Activated naive CD4-positive, alpha-beta T cell treated with anti-CD3 and anti-CD28 coated beads, Interleukin-2, amount 50 U/mL, for 24 hours (primary cell): ENCODE data around the gene NTSR1.
A peak's percentile ranks its signal among the peaks of the same experiment; 100 is the strongest.

ENCODE experiments used
- H3K27ac Mint-ChIP-seq: one replicate; pipeline ENCODE4 v1.8.0; 2021; ENCODE audit warnings: mild to moderate bottlenecking, mixed read lengths
- H3K27me3 Mint-ChIP-seq: one replicate; pipeline ENCODE4 v1.8.0; 2021; ENCODE audit warnings: mixed read lengths
- H3K36me3 Mint-ChIP-seq: one replicate; pipeline ENCODE4 v1.8.0; 2021; ENCODE audit warnings: mixed read lengths
- H3K4me1 Mint-ChIP-seq: one replicate; pipeline ENCODE4 v1.8.0; 2021; ENCODE audit warnings: mixed read lengths
- H3K4me3 Mint-ChIP-seq: one replicate; pipeline ENCODE4 v1.8.0; 2021; ENCODE audit warnings: mild to moderate bottlenecking, mixed read lengths
- H3K9me3 Mint-ChIP-seq: one replicate; pipeline ENCODE4 v1.8.0; 2021; ENCODE audit warnings: mixed read lengths

NTSR1 gene

DNA sequence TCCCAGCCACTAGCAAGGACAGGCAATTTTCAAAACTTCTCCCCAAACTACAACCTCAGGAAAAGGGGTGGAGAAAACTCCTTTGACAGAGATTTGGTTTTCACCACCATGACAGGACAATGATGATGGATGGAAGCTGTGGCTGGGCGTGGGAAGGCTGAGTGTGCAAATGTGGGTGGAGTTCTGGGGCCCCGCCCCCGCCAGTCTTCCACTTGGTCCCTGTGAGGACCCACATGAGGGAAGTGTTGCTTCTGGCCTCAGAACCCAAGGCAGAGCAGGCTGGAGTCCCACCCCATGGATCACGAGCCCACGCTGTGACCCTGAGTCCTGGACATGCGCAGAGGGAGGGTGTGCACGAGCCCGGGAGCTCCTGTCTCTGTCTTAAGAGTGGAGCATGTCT lies 66.1 kb downstream of the NTSR1 start:
- Mint-ChIP-seq H3K36me3 (no peaks in the 10 kb centered on the region), H3K9me3 (no peaks in the 10 kb centered on the region), H3K4me1 (peaks cover 63% of the 10 kb centered on the region), H3K27me3 (no peaks in the 10 kb centered on the region), H3K4me3 (no peak overlapping the region), H3K27ac (no peak overlapping the region)

GRCh38 chr20:62775206-62775605 lies 66.6 kb downstream of the NTSR1 start:
- H3K9me3 Mint-ChIP-seq = no peaks in the 10 kb centered on the region
- peak overlapping the region; percentile 46 for H3K27ac Mint-ChIP-seq
- peaks cover 63% of the 10 kb centered on the region for H3K4me1 Mint-ChIP-seq
- no peaks in the 10 kb centered on the region for H3K27me3 Mint-ChIP-seq
- no peak overlapping the region for H3K4me3 Mint-ChIP-seq
- H3K36me3 Mint-ChIP-seq = no peaks in the 10 kb centered on the region

- H3K27me3 Mint-ChIP-seq = no peaks in the 10 kb centered on the region
- H3K36me3 Mint-ChIP-seq = no peaks in the 10 kb centered on the region
- no peaks in the 10 kb centered on the region for H3K9me3 Mint-ChIP-seq
- H3K4me1 Mint-ChIP-seq = peaks cover 63% of the 10 kb centered on the region
- peak overlapping the region; percentile 96 for H3K27ac Mint-ChIP-seq
- peak overlapping the region; percentile 23 for H3K4me3 Mint-ChIP-seq
Measured at GRCh38 chr20:62776035-62776691, 67.5 kb downstream of the NTSR1 start.

- Mint-ChIP-seq H3K4me3 (peak overlapping the region; percentile 74), H3K4me1 (peaks cover 59% of the 10 kb centered on the region), H3K27me3 (no peaks in the 10 kb centered on the region), H3K36me3 (no peaks in the 10 kb centered on the region), H3K27ac (peak overlapping the region; percentile 96), H3K9me3 (no peaks in the 10 kb centered on the region)
Measured at GRCh38 chr20:62776692-62777527, 68.3 kb downstream of the NTSR1 start.

- Mint-ChIP-seq H3K4me1 (peaks cover 56% of the 10 kb centered on the region), H3K4me3 (peak overlapping the region; percentile 74), H3K27me3 (no peaks in the 10 kb centered on the region)
Measured at GRCh38 chr20:62777528-62777830, 68.8 kb downstream of the NTSR1 start.

GRCh38 chr20:62778058-62778457 lies 69.4 kb downstream of the NTSR1 start:
- no peak overlapping the region for H3K4me3 Mint-ChIP-seq
- H3K27ac Mint-ChIP-seq = peak overlapping the region; percentile 77
- no peaks in the 10 kb centered on the region for H3K36me3 Mint-ChIP-seq
- H3K4me1 Mint-ChIP-seq = peaks cover 55% of the 10 kb centered on the region
- H3K9me3 Mint-ChIP-seq = no peaks in the 10 kb centered on the region
- no peaks in the 10 kb centered on the region for H3K27me3 Mint-ChIP-seq

More at GRCh38 chr20:62777528-62777830, 68.8 kb downstream of the NTSR1 start:
- Mint-ChIP-seq H3K27ac (peak overlapping the region; percentile 96), H3K9me3 (no peaks in the 10 kb centered on the region), H3K36me3 (no peaks in the 10 kb centered on the region)

DNA sequence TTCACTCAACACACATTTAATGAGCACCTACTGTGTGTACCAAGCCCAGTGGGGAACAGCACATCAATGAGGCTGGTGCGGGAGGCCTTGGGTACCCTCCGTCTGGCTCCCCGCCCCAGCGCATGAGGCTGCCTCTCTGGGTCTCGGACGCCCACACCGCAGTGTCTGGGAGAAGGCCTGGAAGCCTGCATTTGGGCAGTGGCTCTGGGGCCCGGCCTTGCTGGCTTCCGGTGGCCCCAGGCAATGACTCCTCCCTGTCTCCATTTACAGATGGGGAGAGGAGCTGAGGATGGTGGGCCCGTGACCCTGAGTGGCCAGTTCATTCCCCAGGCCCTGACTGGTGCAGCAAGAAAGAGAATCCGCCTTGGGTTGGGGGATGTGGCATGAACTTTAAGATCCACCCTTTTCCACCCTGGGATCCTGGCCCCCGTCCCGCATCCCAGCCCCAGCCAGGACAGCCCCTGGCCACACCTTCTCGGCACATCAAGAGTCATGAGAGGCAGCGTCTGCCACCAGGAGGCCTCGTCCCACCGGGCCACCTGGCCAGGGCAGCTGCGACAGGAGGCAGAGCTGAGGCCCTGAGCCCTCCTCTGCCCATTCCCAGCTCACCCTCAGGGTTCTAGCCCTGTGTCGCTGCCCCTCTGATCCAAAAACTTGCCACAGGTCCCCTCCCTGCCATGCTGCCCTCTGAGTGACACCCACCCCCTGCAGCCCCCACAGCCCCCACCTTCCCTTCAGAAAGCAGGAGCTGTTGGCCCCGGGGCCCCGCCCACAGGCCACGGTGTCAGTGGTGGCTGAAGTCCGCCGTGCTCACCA lies 70.2 kb downstream of the NTSR1 start:
- H3K27ac Mint-ChIP-seq = peak overlapping the region; percentile 77
- H3K27me3 Mint-ChIP-seq = no peaks in the 10 kb centered on the region
- H3K9me3 Mint-ChIP-seq = no peaks in the 10 kb centered on the region
- no peak overlapping the region for H3K4me3 Mint-ChIP-seq
- H3K36me3 Mint-ChIP-seq = no peaks in the 10 kb centered on the region
- peaks cover 48% of the 10 kb centered on the region for H3K4me1 Mint-ChIP-seq

- Mint-ChIP-seq H3K36me3 (no peaks in the 10 kb centered on the region), H3K4me1 (peaks cover 44% of the 10 kb centered on the region), H3K9me3 (no peaks in the 10 kb centered on the region), H3K27ac (no peak overlapping the region), H3K4me3 (no peak overlapping the region), H3K27me3 (no peaks in the 10 kb centered on the region)
Measured at GRCh38 chr20:62779417-62779685, 70.7 kb downstream of the NTSR1 start.

DNA sequence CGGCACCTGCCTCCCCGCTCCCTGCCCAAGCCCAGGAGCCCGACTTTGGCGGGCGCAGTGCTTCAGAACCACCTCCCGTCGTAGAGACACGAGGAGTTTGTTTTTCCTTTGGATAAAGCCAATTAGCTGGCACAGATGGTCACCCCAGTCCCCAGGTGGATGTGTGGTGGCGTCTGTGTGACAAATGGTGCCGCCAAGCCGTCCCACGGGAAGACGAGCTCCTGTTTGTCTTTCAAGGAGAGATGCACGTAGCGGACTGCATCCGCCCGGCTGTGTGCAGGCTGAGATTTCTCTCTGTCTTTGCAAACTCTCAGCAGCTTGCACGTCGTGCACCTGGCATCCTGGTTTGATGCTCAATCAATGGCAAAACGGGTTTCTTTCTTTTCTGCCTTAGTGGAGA lies 71.6 kb downstream of the NTSR1 start:
- H3K27ac Mint-ChIP-seq = no peak overlapping the region
- H3K4me1 Mint-ChIP-seq = peaks cover 35% of the 10 kb centered on the region
- H3K27me3 Mint-ChIP-seq = no peaks in the 10 kb centered on the region
- no peak overlapping the region for H3K4me3 Mint-ChIP-seq
- H3K9me3 Mint-ChIP-seq = no peaks in the 10 kb centered on the region
- H3K36me3 Mint-ChIP-seq = no peaks in the 10 kb centered on the region

GRCh38 chr20:62780696-62781095 lies 72.1 kb downstream of the NTSR1 start:
- Mint-ChIP-seq H3K36me3 (no peaks in the 10 kb centered on the region), H3K27me3 (no peaks in the 10 kb centered on the region), H3K9me3 (no peaks in the 10 kb centered on the region), H3K27ac (no peak overlapping the region), H3K4me1 (peaks cover 30% of the 10 kb centered on the region), H3K4me3 (no peak overlapping the region)

GRCh38 chr20:62782149-62782892 lies 73.7 kb downstream of the NTSR1 start:
- H3K9me3 Mint-ChIP-seq = no peaks in the 10 kb centered on the region
- H3K4me3 Mint-ChIP-seq = no peak overlapping the region
- no peak overlapping the region for H3K27ac Mint-ChIP-seq
- H3K36me3 Mint-ChIP-seq = no peaks in the 10 kb centered on the region
- H3K27me3 Mint-ChIP-seq = no peaks in the 10 kb centered on the region
- H3K4me1 Mint-ChIP-seq = peaks cover 14% of the 10 kb centered on the region

- Mint-ChIP-seq H3K4me3 (no peak overlapping the region), H3K4me1 (peaks cover 13% of the 10 kb centered on the region), H3K27ac (no peak overlapping the region), H3K9me3 (no peaks in the 10 kb centered on the region), H3K36me3 (no peaks in the 10 kb centered on the region), H3K27me3 (no peaks in the 10 kb centered on the region)
Measured at GRCh38 chr20:62782893-62783278, 74.2 kb downstream of the NTSR1 start.

DNA sequence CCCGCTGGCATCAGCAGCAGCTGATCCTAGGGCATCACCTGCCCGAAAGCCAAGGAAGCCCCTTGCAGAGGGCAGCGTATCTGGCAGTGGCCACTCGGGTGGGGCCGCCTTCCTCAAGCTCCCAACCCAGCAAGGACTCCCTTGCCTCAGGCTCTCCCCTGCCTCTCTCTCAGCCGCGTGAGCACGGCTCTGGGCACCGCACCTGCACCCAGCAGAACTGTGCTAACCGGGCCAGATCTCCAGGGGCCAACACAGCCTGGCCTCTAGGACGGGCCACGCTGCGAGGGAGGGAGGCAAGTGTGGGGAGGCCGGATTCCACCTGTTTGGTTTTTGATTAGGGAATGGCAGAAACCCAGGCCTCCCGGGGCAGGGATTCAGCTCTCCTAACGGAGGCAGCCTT lies 75.9 kb downstream of the NTSR1 start:
- Mint-ChIP-seq H3K36me3 (no peaks in the 10 kb centered on the region), H3K27me3 (no peaks in the 10 kb centered on the region), H3K27ac (no peak overlapping the region), H3K4me1 (peaks cover 7% of the 10 kb centered on the region), H3K9me3 (no peaks in the 10 kb centered on the region), H3K4me3 (no peak overlapping the region)

DNA sequence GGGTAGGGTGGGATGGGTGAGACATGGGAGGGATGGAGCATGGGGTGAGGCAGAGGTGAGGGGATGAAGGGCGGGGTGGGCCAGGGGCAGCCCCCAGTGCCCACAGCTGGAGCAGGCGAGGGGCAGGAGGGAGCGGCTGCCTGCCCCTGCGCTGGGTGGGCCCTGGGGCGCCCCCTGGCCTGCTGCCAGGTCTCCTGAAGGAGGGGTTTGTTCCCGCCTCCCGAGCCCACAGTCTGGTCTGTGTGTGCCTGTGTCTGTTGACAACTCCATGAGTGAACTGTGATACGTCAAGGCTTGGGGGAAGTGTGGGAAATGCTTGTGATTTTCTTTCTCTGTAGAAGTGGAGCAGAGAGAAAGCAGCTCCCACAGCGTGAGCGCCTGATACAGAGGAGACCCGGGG lies 76.8 kb downstream of the NTSR1 start:
- Mint-ChIP-seq H3K27ac (no peak overlapping the region), H3K36me3 (no peaks in the 10 kb centered on the region), H3K4me1 (peaks cover 7% of the 10 kb centered on the region), H3K27me3 (no peaks in the 10 kb centered on the region), H3K9me3 (no peaks in the 10 kb centered on the region), H3K4me3 (no peak overlapping the region)

GRCh38 chr20:62786157-62786556 lies 77.5 kb downstream of the NTSR1 start:
- Mint-ChIP-seq H3K4me1 (peaks cover 8% of the 10 kb centered on the region), H3K27me3 (no peaks in the 10 kb centered on the region), H3K4me3 (no peak overlapping the region), H3K27ac (no peak overlapping the region), H3K36me3 (no peaks in the 10 kb centered on the region), H3K9me3 (no peaks in the 10 kb centered on the region)
